Breast epithelium (tissue), 4 donors: ENCODE results near the gene C1QTNF6. TPM values are rescaled to one million over a fixed set of nuclear protein-coding genes. Genes with fewer than 3 reads are reported as not detected.

Source experiments
- DNase-seq, 2 donors: peaks; one replicate each; pipeline ENCODE4 v3.0.0-alpha.2; 2019; ENCODE audit warnings: low spot score in 2 of 2
- H3K27ac ChIP-seq, 2 donors: fragments of 200-600 bp; sonication (generic) in 1 of 2; one replicate each; pipeline ENCODE4 v1.5.1; 2016 to 2019; ENCODE audit warnings: mild to moderate bottlenecking in 1 of 2
- H3K27me3 ChIP-seq, 2 donors: fragments of 200-600 bp; sonication (generic) in 1 of 2; one replicate each; pipeline versions ENCODE4 v1.5.1 to v1.6.0; 2017 to 2019; ENCODE audit warnings: control low read depth in 1 of 2, mild to moderate bottlenecking in 1 of 2
- H3K36me3 ChIP-seq: fragments of 200-600 bp; one replicate; pipeline ENCODE4 v1.5.1; 2019
- H3K4me1 ChIP-seq, 2 donors: fragments of 200-600 bp; sonication (generic); one replicate each; pipeline ENCODE4 v1.5.1; 2016 to 2019; ENCODE audit warnings: control low read depth in 1 of 2
- H3K4me3 ChIP-seq, 3 donors: fragments of 200-600 bp; sonication (generic); 1 replicate in 2 of 3; 2 replicates in 1 of 3; pipeline ENCODE4 v1.5.1; 2016 to 2019; ENCODE audit warnings: mild to moderate bottlenecking in 3 of 3, moderate library complexity in 2 of 3
- H3K9me3 ChIP-seq, 2 donors: fragments of 200-600 bp; sonication (generic) in 1 of 2; one replicate each; pipeline ENCODE4 v1.5.1; 2016 to 2019; ENCODE audit warnings: control low read depth in 1 of 2
- POLR2A ChIP-seq: fragments of 450-650 bp; IDR thresholded peaks from one replicate; pipeline ENCODE4 v1.6.1; 2016; ENCODE audit warnings: antibody characterized with exemption, mild to moderate bottlenecking, moderate library complexity
- POLR2AphosphoS5 ChIP-seq, 3 donors: sonication (generic); formaldehyde crosslinking; IDR thresholded peaks; one replicate each; pipeline ENCODE4 v1.6.1; 2017; ENCODE audit warnings: antibody characterized with exemption in 3 of 3
- intact Hi-C: fragments of 100-400 bp; cut with DNase I; formaldehyde crosslinking; loops from one replicate; pipeline ENCODE4 v1.15.1; 2023; ENCODE audit warnings: low total_unique reads
- total RNA-seq, 3 donors: library from RNA; depleted of rRNA; stranded (reverse); fragments of >200 nt; gene quantifications; one replicate each; pipeline ENCODE4 v1.1.0, GENCODE V29; 2016
- TF ChIP-seq, protein P1 (sequence below), 3 donors: fragments of 450-650 bp; IDR thresholded peaks; one replicate each; pipeline ENCODE4 v1.5.1; 2016 to 2017; ENCODE audit warnings: antibody characterized with exemption in 3 of 3, mild to moderate bottlenecking in 3 of 3, moderate library complexity in 3 of 3

C1QTNF6 gene
- total RNA-seq, 3 donors from 2014 or later: 2.2 to 3.6 (median 3.5) TPM

DNA sequence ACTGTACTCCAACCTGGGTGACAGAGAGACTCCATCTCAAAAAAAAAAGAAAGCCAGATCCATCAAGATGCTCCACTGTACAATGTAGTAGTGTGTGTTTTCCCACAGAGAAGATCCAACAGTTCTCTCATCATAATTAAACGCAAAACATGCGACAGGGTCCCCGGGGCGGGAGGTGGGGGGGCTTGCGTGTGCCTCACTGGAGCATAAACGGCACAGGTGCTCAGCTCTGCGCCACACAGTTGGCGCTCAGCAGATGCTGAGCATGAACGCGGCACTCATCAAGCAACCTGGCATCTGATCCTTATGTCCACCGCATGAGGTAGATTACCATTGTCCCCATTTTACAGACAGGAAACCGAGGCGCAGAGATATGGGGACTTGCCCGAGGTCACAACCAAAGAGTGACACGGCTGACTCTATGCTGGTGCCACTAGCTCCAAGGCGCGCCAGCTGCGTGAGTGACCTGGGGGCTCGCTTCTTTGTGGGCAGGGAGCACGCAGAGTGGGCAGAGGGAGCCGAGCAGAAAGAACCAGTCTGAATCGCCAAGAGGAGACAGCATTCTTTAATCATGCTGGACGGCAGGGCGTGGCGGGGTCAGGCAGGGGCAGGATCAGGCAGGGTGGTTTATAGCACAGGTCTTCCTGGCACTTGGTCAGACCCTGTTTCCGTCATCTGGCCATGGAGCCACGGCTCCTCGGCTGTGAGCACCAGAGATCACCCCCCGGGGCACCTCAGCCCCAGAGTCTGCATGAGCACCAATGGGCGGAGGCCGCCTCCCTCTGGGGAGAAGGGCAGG, 8.2 kb downstream of the C1QTNF6 start:
- intact Hi-C loops: loop anchor here (10.0 kb wide), 1 partner anchor 1245 kb away; no protein-coding TSS in a partner anchor
- Histone ChIP-seq H3K27ac (peak overlapping the region in 1 of 2 donors; percentile 79), H3K4me1 (peaks cover 25 to 32% of the 10 kb centered on the region in 2 donors)

GRCh38 chr22:37179126-37179470, 8.9 kb downstream of the C1QTNF6 start:
- intact Hi-C loops: no loop called here
- H3K9me3 ChIP-seq: no peaks in the 10 kb centered on the region
- no peak for DNase-seq
- H3K4me3 ChIP-seq: no peak overlapping the region
- peaks cover 25 to 32% of the 10 kb centered on the region in 2 donors for H3K4me1 ChIP-seq
- TF ChIP-seq, protein P1, sequence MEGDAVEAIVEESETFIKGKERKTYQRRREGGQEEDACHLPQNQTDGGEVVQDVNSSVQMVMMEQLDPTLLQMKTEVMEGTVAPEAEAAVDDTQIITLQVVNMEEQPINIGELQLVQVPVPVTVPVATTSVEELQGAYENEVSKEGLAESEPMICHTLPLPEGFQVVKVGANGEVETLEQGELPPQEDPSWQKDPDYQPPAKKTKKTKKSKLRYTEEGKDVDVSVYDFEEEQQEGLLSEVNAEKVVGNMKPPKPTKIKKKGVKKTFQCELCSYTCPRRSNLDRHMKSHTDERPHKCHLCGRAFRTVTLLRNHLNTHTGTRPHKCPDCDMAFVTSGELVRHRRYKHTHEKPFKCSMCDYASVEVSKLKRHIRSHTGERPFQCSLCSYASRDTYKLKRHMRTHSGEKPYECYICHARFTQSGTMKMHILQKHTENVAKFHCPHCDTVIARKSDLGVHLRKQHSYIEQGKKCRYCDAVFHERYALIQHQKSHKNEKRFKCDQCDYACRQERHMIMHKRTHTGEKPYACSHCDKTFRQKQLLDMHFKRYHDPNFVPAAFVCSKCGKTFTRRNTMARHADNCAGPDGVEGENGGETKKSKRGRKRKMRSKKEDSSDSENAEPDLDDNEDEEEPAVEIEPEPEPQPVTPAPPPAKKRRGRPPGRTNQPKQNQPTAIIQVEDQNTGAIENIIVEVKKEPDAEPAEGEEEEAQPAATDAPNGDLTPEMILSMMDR (IDR thresholded peaks at IDR 0.05): no peak
- TF ChIP-seq POLR2AphosphoS5 (IDR thresholded peaks at IDR 0.05): no peak
- no peak for TF ChIP-seq POLR2A
- peak overlapping the region; percentile 78 to 79 for H3K27ac ChIP-seq
- no peaks in the 10 kb centered on the region for H3K36me3 ChIP-seq
- no peaks in the 10 kb centered on the region for H3K27me3 ChIP-seq

More for the DNA sequence above, 8.2 kb downstream of the C1QTNF6 start:
- no peaks in the 10 kb centered on the region for H3K9me3 ChIP-seq
- TF ChIP-seq, protein P1 (IDR thresholded peaks at IDR 0.05): no peak
- TF ChIP-seq POLR2AphosphoS5 (IDR thresholded peaks at IDR 0.05) (no peak), POLR2A (no peak)
- no peaks in the 10 kb centered on the region for H3K27me3 ChIP-seq
- H3K4me3 ChIP-seq: no peak overlapping the region
- H3K36me3 ChIP-seq: no peaks in the 10 kb centered on the region
- no peak for DNase-seq

- no peaks in the 10 kb centered on the region for H3K27me3 ChIP-seq
- H3K27ac ChIP-seq: peak overlapping the region; percentile 78 to 79
- no peaks in the 10 kb centered on the region for H3K9me3 ChIP-seq
- H3K4me1 ChIP-seq: peaks cover 25 to 32% of the 10 kb centered on the region in 2 donors
- intact Hi-C loops: no loop called here
- TF ChIP-seq POLR2A (no peak), POLR2AphosphoS5 (IDR thresholded peaks at IDR 0.05) (peak in 1 of 3 donors; percentile 13)
- TF ChIP-seq, protein P1 (IDR thresholded peaks at IDR 0.05): no peak
- DNase-seq: peak in 1 of 2 donors; percentile 36
- H3K36me3 ChIP-seq: no peaks in the 10 kb centered on the region
- no peak overlapping the region for H3K4me3 ChIP-seq
Observed at GRCh38 chr22:37178350-37179125, 9.5 kb downstream of the C1QTNF6 start.

- H3K4me1 ChIP-seq: peaks cover 25 to 32% of the 10 kb centered on the region in 2 donors
- H3K27ac ChIP-seq: peak overlapping the region; percentile 78 to 79
- no peak for DNase-seq
- H3K27me3 ChIP-seq: no peaks in the 10 kb centered on the region
- no peaks in the 10 kb centered on the region for H3K9me3 ChIP-seq
- H3K36me3 ChIP-seq: no peaks in the 10 kb centered on the region
- intact Hi-C loops: no loop called here
- no peak for TF ChIP-seq POLR2AphosphoS5 (IDR thresholded peaks at IDR 0.05)
- TF ChIP-seq POLR2A: no peak
- TF ChIP-seq, protein P1 (IDR thresholded peaks at IDR 0.05): no peak
- H3K4me3 ChIP-seq: no peak overlapping the region
Observed at GRCh38 chr22:37177755-37178154, 10.3 kb downstream of the C1QTNF6 start.

DNA sequence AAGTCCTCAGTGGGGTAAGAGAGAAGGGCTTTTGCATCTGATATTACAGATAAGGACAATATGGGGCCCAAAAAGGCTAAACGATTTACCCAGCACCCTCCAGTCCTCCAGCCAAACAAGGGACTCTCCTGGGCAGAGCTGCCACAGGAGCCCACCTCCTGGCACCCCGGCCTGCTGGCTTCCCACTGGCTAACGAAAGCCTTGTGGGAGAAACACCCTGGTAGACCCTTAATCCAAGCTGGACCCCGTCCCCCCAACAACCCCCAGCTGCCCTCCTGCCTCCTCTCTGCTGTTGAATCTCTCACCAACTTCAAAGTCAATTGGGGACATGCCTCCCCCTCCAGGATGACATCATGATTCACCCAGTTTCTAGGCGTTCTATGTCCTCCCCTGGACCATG, 10.8 kb downstream of the C1QTNF6 start:
- Histone ChIP-seq H3K36me3 (no peaks in the 10 kb centered on the region), H3K4me3 (no peak overlapping the region), H3K27ac (peak overlapping the region; percentile 38 to 79), H3K27me3 (no peaks in the 10 kb centered on the region), H3K4me1 (peaks cover 25 to 32% of the 10 kb centered on the region in 2 donors), H3K9me3 (no peaks in the 10 kb centered on the region)
- TF ChIP-seq POLR2A: no peak
- TF ChIP-seq, protein P1 (IDR thresholded peaks at IDR 0.05): no peak
- TF ChIP-seq POLR2AphosphoS5 (IDR thresholded peaks at IDR 0.05): no peak
- DNase-seq: no peak
- intact Hi-C loops: no loop called here
